Renal cortex interstitium (tissue), 11 donors: ENCODE results near the gene MCAM. TPM values are rescaled to one million over a fixed set of nuclear protein-coding genes. Genes with fewer than 3 reads are reported as not detected.

Experiments used
- DNase-seq, 11 donors: peaks; one replicate each; pipeline ENCODE4 v3.0.0-alpha.2; 2013; ENCODE audit warnings: low read depth in 9 of 11, low spot score in 4 of 11; ENCODE audit errors: extremely low read depth in 1 of 11
- polyA plus RNA-seq, 3 donors: library from polyadenylated mRNA; unstranded; fragments of 120-200 nt; gene quantifications; one replicate each; pipeline ENCODE4 v1.2.1, GENCODE V29; 2013; ENCODE audit not compliant: insufficient read length in 3 of 3

Gene MCAM
- polyA plus RNA-seq, 3 donors: 49.2 to 62.0 (median 55.5) TPM

GRCh38 chr11:119290894-119291497 is 25.9 kb downstream of the MCAM start:
- DNase-seq: no peak

DNA sequence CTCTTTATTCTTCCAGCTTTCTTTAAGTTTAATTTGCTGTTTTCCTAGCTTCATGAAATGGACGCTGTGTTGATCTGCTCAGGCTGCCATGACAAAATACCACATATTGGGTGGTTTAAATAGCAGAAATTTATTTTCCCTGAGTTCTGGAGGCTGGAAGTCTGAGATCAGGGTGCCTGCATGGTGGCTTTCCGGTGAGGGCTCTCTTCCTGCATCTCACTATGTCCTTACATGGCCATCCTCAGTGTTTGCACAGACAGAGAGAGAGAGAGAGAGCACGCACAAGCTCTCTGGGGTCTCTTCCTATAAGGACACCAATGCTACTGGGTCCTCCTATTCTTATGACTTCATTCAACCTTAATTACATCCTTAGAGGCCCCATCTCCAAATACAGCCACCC is 28.7 kb downstream of the MCAM start:
- no peak for DNase-seq

GRCh38 chr11:119285431-119285830 is 31.5 kb downstream of the MCAM start:
- DNase-seq: no peak

DNA sequence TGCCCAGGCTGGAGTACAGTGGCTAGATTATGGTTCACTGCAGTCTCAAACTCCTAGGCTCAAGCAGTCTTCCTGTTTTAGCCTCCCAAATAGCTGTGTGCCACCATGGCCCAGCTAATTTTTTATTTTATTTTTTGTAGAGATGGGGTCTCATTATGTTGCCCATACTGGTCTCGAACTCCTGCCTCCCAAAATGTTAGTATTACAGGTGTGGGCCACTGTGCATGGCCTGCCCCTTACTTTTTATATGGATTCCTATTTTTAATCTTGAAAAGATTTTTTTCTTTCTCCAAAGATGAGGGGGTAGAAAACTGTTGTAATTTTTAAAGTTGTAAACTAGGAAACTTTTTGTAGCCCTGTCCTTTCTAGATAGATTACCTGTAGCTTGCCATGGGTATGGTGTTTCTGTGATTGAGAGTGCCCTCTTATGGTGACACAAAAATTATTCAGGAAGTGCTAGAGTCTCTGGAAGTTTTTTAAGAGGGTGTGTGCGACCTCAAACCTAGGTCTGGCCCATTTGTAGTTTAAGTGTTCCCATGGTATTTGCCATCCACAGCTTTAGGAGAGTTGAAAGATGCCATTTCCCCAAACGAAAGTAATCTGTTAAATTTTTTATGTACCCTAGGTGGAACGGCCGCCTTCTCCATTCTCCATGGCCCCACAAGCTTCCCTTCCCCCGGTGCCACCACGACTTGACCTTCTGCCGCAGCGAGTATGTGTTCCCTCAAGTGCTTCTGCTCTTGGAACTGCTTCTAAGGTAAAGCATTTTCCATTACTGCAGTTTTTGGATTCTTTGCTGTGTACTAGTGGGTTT is 32.4 kb downstream of the MCAM start:
- DNase-seq: peak in 5 of 11 donors; percentile 8 to 20 (median 12)

DNA sequence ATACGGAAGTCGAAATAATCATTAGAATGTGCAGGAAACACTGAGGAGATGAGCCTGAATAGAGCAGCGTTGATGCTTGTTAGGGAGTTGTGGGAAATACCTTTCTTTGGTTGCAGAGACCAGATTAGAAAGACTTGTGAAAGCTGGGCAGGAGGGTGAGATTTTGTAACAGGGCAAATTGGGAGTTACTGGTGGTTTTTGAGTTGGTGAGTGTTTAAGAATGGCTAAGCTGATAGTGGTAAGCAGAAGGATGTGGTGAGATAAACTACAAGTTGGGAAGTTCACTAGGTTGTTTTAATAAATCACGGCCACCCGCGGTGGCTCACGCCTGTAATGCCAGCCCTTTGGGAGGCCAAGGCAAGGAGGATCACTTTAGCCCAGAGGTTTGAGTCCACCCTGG is 34.4 kb downstream of the MCAM start:
- DNase-seq: no peak

- DNase-seq: no peak
Observed at GRCh38 chr11:119277660-119278059, 39.3 kb downstream of the MCAM start.

DNA sequence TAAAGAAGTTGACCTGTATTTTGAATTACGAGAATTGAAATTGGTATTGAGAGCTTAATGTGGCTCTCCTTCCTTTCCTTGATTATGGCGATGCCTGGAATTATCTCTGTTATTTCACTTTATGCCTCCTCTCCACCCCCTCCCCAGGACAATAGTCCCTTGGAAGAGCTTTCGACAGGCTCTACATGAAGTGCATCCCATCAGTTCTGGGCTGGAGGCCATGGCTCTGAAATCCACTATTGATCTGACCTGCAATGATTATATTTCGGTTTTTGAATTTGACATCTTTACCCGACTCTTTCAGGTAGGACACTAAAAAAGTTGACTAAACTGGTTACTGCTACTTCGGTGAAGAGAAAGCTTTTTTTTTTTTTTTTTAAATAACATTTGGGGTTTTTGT is 43.2 kb downstream of the MCAM start:
- DNase-seq: no peak

DNA sequence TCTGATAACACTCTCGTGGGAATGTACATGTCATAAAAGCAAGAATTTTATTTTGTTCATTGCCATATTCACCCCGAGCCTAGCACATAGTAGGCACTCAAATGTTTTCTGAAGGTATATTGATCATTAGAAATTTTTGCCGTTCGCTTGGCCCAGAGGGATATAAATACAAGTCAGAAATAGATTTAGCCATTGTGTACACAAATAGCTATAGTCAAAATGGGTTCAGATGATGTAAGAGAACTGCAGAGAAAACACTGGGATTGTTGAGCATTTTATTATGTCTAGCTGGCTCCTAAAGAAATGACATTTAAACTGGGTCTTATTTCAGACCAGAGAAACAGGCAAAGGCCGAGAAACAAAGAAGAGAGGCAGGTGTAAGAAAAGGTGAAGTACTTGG is 49.3 kb downstream of the MCAM start:
- no peak for DNase-seq

GRCh38 chr11:119266517-119267255 is 50.2 kb downstream of the MCAM start:
- no peak for DNase-seq

GRCh38 chr11:119266063-119266462 is 50.9 kb downstream of the MCAM start:
- DNase-seq: no peak

GRCh38 chr11:119263352-119263940 is 53.5 kb downstream of the MCAM start:
- DNase-seq: peak in 4 of 11 donors; percentile 3 to 8 (median 6)

GRCh38 chr11:119262668-119263351 is 54.1 kb downstream of the MCAM start:
- DNase-seq: peak in 1 of 11 donors; percentile 1

DNA sequence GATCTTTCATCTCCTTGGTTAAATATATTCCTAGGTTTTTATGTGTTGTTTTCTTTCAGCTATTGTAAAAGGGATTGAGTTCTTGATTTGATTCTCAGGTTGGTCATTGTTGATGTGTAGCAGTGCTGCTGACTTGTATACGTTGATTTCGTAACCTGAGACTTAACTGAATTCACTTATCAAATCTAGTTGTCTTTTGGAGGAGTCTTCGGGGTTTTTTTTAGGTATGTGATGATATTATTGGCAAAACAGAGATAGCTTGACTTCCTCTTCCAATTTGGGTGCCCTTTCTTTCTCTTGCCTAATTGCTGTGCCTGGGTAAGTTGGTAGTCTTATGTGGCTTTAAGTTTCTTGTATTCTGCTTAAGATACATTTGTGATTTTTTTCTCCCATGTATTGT is 57.9 kb downstream of the MCAM start:
- no peak for DNase-seq

Other genes with a start within 250 kb of the MCAM start
- 10 to 100 TPM; 49.5 to 62.6 (median 53.6) TPM for gene VPS11, start 249.3 kb downstream of the MCAM start, polyA plus RNA-seq
- 10 to 100 TPM; 27.2 to 30.9 (median 30.0) TPM for gene HMBS, start 232.2 kb downstream of the MCAM start, polyA plus RNA-seq
- 10 to 100 TPM; 58.1 to 59.4 (median 58.1) TPM for gene DPAGT1, start 215.3 kb downstream of the MCAM start, polyA plus RNA-seq
- 10 to 100 TPM in 2 of 3 donors, 1 to 10 TPM in 1; 8.7 to 11.0 (median 10.8) TPM for gene C2CD2L, start 209.8 kb downstream of the MCAM start, polyA plus RNA-seq
- 10 to 100 TPM; 28.2 to 42.9 (median 29.1) TPM for gene HINFP, start 195.6 kb downstream of the MCAM start, polyA plus RNA-seq
- gene ABCG4, start 168.1 kb downstream of the MCAM start, polyA plus RNA-seq: 1 to 10 TPM in 2 of 3 donors, under 1 TPM in 1; 0.72 to 1.2 (median 1.1) TPM
- gene NLRX1, start 148.4 kb downstream of the MCAM start, polyA plus RNA-seq: 10 to 100 TPM in 2 of 3 donors, 1 to 10 TPM in 1; 8.9 to 15.1 (median 12.0) TPM
- gene NHERF4, start 131.7 kb downstream of the MCAM start, polyA plus RNA-seq: 10 to 100 TPM; 14.6 to 20.6 (median 17.1) TPM
- 10 to 100 TPM; 16.6 to 23.2 (median 20.3) TPM for gene CBL, start 110.8 kb downstream of the MCAM start, polyA plus RNA-seq
- gene RNF26, start 17.4 kb upstream of the MCAM start, polyA plus RNA-seq: 10 to 100 TPM; 29.3 to 35.8 (median 33.3) TPM
- 10 to 100 TPM; 18.1 to 30.5 (median 23.7) TPM for gene C1QTNF5, start 23.8 kb upstream of the MCAM start, polyA plus RNA-seq
- not detected for gene MFRP, start 29.6 kb upstream of the MCAM start, polyA plus RNA-seq
- 10 to 100 TPM in 2 of 3 donors, 1 to 10 TPM in 1; 9.3 to 14.2 (median 11.1) TPM for gene USP2, start 64.6 kb upstream of the MCAM start, polyA plus RNA-seq
- gene THY1, start 106.0 kb upstream of the MCAM start, polyA plus RNA-seq: 10 to 100 TPM; 70.0 to 86.0 (median 75.2) TPM